Measurements from ENCODE around the gene VPS37C.
"Not testable (repeated sequence)": the region's sequence is repeated elsewhere in the genome, so short reads cannot be mapped to it uniquely, and the experiment has no call there.

VPS37C gene

DNA sequence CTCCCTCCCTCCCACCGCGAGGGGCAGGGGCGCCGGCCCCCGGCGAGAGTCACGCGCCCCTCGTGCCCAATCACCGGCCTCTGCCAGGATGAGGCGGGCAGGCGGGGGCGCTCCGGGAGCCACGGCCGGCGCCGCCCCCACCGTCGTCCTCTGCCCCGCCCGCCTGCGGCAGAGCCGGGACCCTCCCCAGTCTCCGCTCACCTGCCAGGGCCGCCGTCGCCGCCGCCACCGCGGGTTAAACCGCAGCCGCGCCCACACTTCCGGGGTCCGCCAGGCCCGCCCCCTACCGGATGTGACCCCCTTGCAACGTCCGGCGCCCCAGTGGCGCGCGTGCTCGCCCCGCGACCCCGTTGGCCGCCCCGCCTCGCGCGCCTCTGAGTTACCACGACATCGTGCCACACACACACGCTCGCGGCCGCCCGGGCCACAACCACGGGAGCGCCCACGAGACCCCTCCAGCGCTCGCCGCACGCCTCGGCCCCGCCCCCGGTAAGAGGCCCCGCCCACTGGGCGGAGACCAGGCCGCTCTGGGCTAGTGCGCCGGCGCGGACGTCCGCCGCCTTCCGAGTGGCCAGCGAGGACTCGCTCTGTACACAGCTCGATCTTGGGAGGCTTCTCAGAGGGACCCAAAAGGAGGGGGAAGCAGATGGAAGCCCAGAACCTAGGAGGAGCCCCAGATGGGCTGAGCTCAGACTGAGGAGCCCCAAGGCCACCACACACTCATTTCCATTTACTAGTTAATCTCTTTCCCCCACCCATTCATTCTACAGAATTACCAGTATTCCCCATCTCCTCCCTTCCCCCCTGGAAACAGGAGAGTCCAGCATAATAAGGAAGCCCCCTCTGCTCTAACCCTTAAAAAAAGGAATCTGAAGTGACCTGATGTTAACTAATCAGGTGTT is at the start of gene VPS37C:
Gene VPS37C (minus strand): TSS at position 237 of the 902 bp plus-strand sequence. CDS start 22,597 bp downstream, outside the sequence.
- DNase-seq (ENCODE audit: low read depth, low spot score) = peak; percentile 97

DNA sequence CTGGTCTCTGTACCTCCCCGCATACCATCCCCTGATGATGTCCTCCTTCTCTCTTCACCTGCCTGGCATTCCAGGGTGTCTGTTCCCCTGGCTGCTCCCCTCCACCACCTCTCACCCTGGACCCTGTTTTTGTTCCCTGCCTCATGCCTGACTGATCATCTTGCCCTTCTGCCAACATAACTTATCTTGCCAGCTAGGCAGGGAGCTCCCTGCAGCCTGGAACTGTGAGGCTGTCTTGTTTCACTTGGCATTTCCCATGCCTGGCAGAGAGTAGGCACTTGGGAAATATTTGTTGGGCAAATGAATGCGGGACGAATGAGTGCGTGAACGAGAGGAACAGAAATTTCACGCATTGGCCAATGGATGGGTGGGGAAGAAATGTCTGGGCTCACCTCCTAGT is 49.4 kb upstream of the VPS37C start:
- DNase-seq (ENCODE audit: low read depth, low spot score) = not testable (repeated sequence)

DNA sequence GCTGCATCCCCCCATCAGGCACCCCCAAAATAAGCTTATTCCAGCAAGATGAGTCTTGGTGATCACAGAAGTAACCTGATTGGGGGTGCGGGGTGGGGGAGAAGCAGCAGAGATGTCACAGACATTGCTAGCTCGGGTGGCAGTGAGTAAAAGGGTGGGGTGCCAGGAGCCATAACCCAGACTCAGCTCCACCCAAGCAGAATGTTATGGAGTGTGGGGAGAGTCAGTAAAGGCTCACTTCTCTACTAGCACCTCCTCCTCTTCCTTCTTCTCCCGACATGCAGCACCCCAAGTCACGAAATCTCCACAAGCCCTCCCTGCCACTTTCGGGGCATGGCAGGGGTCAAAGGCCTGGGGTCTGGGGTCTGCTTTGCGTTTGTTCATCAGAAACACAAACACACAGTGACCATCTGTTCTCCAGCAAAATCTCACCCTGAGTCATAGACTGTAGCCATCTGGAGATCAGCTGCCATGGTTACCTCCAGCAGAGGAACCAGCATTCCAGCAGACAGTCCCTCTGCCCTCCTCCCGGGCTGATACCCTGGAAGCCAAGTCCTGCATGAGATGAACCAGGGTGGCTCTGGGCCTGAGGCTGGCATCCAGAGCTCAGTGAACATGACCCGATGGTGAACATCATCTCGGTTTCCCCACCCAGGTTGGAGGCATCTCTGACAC is 46.5 kb upstream of the VPS37C start:
- not testable (repeated sequence) for DNase-seq (ENCODE audit: low read depth, low spot score)

DNA sequence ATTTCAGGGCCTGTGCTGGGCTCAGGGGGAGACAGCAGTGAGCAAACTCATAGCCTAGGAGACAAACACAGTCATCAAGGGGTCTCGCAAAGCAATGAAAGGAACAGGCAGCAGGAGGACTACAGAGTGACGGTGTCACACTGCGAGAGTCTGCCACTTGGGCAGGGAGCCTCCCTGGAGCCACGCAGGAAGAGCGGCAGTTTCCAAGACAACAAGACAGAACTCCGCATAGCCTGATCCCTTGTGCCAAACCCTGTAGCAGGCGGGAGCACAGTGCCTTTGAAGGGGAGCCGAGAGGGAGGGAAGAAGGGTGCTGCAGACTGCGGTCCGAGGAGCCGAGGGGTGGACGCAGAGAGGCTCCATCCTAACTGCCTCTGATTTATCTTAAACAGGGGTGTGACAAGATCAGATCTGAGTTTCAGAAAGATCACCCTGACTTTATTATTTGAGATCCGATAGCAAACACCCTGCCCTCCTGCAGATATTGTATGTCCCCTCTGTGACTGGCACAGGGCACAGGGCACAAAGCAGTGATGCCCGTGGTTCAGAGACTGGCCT is 43.4 kb upstream of the VPS37C start:
- DNase-seq (ENCODE audit: low read depth, low spot score) = not testable (repeated sequence)

DNA sequence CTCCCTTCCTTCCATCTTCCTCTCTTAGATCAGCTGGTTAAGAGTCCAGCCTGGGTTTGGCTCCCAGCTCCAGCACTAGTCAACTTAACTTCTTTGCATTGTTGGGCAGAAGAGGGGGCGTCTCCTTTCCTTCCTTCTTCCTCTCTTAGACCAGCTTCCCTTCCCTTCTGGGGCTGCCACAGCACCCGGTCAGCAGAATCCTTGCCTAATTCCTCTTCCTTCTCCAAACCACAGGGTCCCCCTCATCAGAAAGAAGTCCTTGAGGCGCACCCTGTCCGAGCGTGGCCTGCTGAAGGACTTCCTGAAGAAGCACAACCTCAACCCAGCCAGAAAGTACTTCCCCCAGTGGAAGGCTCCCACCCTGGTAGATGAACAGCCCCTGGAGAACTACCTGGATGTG is 42.6 kb upstream of the VPS37C start:
- not testable (repeated sequence) for DNase-seq (ENCODE audit: low read depth, low spot score)

DNA sequence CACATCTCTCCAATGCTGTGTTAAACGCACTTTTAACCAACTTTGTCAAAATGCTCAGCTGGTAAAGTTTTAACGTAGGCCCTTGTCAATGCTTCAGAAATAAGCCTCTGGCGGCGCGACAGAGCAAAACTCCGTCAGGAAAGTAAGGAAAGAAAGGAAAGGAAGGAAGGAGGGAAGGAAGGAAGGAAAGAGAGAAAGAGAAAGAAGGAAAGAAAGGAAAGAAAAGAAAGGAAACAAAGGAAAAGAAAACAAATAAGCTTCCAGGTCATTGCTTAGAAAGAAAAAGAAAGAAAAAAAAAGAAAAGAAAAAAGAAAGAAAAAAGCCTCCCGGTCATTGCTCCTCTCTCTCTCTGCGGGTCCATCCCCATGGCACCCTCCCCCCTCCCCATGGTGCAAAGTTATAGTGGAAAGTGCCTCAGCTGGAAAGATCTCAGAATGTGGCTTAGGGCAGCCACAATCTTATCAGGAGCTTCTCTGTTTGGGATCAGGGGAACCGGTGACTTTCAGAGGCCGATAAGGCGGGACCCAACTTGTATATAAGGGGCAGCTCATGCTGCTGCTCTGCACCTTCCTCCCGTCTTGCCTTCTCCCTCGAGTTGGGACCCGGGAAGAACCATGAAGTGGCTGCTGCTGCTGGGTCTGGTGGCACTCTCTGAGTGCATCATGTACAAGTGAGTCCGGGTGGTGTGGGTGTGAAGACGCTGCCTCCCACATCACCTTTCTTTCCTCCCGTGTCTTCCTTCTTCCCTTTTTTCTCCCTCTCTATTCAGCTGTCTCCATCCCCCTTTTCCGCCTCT is 41.9 kb upstream of the VPS37C start, which contains the start of gene PGA3:
Gene PGA3 (plus strand): TSS at position 566 of the 797 bp plus-strand sequence. CDS start 50 bp downstream, at position 616.
- DNase-seq (ENCODE audit: low read depth, low spot score) = not testable (repeated sequence)

DNA sequence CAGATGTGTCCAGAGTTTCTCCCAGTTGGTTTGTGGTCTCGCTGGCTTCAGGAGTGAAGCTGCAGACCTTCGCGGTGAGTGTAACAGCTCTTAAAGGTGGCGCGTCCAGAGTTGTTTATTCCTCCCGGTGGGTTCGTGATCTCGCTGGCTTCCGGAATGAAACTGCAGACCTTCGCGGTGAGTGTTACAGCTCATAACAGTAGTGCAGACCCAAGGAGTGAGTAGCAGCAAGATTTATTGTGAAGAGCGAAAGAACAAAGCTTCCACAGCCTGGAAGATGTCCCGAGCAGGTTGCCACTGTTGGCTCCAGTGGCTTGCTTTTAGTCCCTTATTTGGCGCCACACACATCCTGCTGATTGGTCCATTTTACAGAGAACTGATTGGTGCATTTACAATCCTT is 40.2 kb upstream of the VPS37C start:
- no peak for DNase-seq (ENCODE audit: low read depth, low spot score)

DNA sequence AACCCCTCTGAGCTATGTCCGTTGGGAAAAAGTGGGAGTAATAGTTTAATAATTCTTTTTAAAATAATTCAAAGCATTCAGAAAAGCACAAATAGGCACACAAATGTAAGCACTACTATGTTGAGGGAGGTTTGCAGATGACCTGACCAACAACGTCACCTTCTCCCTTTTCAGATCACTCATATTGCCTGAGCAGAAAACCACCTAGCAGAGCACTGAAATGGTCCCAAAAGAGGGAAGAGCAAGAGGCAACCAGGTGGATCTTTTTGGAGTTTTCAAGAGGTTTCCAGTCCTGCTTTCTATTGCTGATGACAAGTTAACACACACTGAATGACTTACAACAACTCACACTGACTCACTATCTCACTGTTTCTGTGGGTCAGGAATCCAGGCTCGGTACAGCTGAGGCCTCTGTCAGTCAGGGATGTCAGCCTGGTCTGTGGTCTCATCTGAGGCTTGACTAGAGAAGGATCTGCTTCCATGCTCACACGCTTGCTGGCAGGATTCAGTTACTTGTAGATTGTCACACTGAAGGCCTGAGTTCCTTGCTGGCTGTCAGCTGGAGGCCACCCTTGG is 37.8 kb upstream of the VPS37C start:
- DNase-seq (ENCODE audit: low read depth, low spot score) = no peak

DNA sequence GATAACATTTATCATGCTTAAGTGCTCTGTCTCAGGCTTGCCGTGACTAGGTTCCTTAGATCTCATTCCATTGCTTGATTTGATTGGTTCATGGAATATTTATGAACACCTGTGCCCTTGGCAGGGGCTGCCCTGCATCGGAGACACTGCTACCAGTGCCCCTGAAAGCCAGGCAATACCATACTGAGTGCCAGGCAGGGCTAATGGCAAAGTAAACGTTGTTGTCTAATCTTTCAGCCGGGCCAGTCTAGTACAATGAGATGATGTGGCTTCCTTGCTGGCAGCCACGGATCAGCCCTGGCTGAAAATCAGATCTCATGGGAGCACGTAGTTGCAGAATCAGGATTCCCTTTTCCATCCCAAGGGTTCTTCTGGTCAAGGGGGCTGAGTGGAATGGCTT is 37.1 kb upstream of the VPS37C start:
- no peak for DNase-seq (ENCODE audit: low read depth, low spot score)

DNA sequence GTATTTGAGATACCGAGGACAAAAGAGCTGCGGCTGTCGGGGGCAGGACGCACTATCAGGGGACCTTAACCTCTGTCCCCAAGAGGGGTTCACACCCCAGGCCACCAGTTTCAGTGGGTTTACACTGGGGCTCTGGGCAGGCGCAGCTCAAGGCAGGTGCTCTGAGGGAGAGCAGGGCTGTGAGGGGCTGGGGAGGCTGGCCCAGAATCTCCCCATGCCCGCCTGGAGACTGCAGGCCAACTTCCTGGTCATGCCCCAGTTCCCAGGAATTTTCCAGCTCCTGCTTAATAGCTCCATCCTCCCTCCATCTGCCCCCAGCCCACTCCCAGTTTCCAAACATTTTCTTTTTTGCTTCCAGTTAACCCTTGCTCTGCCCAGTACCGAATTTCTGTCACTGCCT is 34.5 kb upstream of the VPS37C start:
- DNase-seq (ENCODE audit: low read depth, low spot score) = no peak

DNA sequence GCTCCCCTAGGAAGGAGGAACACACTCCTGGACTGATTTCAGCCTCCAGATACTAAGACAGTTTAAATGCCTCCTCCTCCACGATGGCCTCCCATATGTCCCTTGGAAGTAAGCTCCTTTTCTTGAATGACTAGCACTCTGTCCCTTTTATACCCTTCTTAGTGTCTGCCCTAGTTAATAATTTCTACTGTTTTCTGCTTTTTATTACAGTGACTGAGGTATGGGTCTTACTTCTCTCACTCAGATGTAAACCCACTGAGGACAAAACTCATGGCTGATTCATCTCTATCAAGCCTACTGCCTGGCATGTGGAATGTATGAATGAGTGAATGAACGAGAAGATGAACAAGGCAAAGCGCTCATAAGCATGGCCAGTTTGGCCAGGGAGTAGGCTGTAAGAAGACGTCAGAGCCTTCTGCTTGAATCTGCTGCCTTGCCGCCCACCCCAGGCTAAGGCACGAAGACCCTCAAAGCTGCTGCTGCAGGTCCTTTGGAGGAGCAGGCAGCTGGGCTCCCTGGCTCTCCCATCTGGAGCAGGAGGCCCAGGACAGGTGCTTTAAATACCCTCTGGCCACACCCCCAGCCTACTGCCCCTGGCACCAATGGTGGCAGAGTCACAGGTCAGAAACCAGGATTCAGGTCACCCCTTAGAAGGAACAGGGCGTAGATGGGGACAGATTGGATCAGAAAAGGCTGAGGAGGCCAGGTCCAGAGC is 33.9 kb upstream of the VPS37C start:
- no peak for DNase-seq (ENCODE audit: low read depth, low spot score)

DNA sequence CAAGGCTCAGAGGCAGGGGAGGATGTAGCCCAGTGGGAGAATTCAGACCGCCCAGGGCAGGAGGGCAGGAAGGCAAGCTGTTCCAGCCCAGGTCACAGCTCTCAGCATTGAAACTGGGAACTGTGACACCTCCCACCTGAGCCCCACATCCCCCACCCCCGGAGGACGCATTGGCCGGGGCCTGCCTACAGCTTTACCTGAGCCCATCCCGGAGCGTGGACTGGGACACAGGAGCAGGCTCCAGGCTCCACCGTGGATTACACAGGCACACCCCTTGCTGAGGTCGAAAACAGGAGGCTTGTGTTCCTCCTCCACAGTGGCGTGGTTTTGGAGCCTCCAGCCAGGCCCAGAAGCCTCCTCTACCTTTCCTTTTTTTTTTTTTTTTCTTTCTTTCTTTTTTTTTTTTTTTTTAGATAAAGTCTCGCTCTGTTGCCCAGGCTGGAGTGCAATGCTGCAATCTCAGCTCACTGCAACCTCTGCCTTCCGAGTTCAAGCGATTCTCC is 33.0 kb upstream of the VPS37C start:
- no peak for DNase-seq (ENCODE audit: low read depth, low spot score)

DNA sequence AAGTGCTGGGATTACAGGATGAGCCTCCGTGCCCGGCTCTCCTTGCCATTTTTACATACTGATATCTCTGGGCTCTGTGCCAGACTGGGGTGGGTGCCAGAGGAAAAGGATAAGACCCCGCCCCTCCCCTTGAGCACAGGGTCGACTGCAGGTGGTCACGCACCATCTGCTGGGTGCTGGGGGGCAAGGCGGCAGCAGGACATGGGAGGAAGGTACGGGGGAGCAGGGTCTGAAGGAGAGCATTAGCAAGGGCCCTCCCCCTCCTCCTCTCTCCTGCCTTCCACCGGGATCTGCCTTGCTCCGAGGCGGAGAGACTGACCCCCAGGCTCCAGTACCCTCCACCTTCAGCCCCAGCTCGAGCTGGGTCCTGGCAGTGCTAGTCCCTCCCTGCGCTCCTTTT is 32.4 kb upstream of the VPS37C start:
- no peak for DNase-seq (ENCODE audit: low read depth, low spot score)

DNA sequence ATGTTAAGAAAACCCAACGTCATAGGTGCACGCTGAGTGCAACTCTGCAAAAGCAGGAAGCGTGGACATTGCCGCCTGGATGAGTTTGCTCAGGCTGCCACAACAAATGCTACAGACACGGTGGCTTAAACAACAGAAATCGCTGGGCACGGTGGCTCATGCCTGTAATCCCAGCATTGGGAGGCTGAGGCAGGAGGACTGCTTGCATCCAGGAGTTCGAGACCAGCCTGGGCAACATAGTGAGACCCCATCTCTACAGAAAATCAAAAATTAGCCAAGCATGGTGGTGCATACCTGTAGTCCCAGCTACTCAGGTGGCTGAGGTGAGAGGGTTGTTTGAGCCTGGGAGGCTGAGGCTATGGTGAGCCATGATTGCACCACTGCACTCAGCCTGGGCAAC is 28.7 kb upstream of the VPS37C start:
- no peak for DNase-seq (ENCODE audit: low read depth, low spot score)

DNA sequence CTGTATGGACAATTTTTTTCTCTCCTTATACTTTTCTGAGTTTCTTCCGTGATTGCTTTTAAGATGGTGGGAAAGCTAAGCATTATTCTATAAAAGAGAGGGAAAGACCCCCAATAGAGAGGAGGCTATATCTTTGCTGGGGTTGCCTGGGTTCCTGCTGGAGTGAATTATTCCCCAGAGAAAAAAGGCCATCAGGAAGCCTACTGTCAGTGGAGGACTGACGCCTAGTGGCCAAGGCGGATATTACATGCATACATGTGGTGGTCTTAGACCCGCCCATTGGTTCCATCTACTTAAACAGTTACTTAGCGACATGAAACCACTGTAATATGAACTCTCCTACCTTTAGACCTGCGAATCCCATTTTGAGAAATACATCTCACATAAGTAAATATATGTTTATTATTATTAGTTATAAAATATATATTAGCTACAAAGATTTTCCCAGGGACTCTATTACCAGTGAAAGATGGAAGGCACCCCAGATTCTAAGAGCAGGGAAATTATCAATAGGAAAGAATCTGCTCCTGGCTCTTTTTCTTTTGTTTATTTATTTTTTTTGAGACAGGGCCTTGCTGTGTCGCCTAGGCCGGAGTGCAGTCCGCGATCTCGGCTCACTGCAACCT is 26.4 kb upstream of the VPS37C start:
- DNase-seq (ENCODE audit: low read depth, low spot score) = peak; percentile 89

DNA sequence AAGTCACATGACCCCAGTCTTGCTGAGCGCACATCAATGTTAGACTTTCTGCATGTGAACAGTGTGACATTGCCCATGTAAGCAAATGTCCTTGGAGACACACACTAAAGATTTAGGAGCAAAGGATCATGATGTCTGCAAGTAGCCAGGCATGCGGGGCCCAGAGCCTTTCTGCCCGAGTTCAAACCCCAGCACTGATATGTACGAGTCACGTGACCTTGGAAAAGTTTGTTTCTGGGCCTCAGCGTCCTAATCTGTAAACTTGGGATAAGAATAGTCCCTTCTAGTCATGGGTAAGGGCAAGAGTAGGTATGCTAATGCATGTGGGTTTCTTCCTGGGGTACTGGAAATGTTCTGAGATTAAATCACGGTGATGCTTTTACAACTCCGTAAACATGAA is 25.3 kb upstream of the VPS37C start:
- DNase-seq (ENCODE audit: low read depth, low spot score) = no peak

DNA sequence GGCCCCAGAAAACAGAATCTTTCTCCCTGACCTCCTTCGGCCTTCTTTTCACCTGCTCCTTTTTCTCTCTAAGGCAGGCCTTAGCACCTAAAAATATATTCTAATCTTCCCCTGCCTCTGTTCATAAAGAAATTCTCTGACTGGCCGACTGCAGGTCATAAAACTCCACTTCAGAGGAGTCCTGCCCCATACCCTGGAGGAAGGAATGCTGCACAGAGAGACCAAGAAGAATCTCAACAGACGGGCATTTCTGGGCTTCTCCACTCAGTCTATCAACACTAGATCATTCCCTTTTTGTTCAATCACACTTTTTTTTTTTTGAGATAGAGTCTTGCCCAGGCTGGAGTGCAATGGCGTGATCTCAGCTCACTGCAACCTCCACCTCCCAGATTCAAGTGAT is 22.4 kb upstream of the VPS37C start:
- no peak for DNase-seq (ENCODE audit: low read depth, low spot score)

DNA sequence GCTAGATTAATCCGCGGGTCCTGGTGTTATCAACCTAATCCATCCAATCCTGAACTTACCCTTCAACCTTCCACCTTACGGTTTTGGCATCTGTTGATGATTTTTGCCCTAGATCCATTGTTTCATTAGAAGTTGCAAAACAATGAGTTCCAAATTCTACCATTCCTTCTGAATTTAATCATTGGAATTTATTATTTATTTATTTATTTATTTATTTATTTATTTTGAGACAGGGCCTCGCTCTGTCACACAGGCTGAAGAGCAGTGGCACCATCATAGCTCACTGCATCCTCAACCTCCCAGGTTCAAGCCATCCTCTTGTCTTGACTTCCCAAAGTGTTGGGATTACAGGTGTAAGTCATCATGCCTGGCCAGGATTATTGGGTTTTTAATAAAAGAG is 20.3 kb upstream of the VPS37C start:
- DNase-seq (ENCODE audit: low read depth, low spot score) = no peak

DNA sequence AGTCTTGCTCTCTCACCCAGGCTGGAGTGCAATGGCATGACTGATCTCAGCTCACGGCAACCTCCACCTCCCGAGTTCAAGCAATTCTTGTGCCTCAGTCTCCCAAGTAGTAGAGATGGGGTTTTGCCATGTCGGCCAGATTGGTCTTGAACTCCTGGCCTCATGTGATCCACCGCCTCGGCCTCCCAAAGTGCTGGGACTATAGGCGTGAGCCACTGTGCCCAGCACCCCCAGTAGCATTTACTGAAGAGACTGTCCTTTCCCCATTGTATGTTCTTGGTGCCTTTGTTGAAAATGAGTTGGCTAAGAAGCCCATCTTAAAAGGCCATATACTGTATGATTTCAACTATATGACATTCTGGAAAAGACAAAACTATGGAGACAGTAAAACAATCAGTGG is 19.0 kb upstream of the VPS37C start:
- DNase-seq (ENCODE audit: low read depth, low spot score) = not testable (repeated sequence)

DNA sequence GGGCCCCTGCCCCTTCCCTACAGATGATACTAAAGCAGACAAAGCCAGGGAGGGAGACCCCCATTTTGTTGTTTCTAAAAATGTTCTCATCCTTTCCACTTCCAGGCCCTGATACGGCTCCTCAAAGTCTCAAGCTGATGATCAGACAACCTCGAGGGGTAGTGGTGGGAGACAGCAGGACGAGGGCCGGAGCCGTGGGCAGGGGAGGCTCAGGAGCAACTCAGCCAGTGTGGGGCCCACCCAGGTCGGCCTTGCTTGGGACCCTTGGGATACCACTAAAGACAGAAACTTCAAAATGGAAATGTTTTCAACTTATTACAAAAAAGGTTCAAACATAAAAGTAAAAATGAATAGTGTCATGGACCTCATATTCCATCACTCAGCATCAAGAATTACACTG is 15.2 kb upstream of the VPS37C start:
- no peak for DNase-seq (ENCODE audit: low read depth, low spot score)

All from astrocyte of the hippocampus (primary cell).